H9 (cell line): ENCODE results near the gene SGO2. TPM values are rescaled to one million over a fixed set of nuclear protein-coding genes. Genes with fewer than 3 reads are reported as not detected.

ENCODE experiments used
- DNase-seq: peaks from one replicate; pipeline ENCODE4 v3.0.0-alpha.2; 2017
- H2AFZ ChIP-seq: one replicate; pipeline ENCODE4 v1.6.1; 2013; ENCODE audit warnings: mild to moderate bottlenecking, low read length, control low read depth, moderate library complexity
- H2AK5ac ChIP-seq: 2 replicates; pipeline ENCODE4 v1.6.1; 2013; ENCODE audit warnings: low read length, control low read depth, mixed read lengths; ENCODE audit not compliant: insufficient read length
- H2BK120ac ChIP-seq: one replicate; pipeline ENCODE4 v1.6.1; 2013; ENCODE audit warnings: low read depth, mild to moderate bottlenecking, low read length, control low read depth, inconsistent platforms; ENCODE audit not compliant: poor library complexity, severe bottlenecking
- H2BK12ac ChIP-seq: 2 replicates; pipeline ENCODE4 v1.6.1; 2013; ENCODE audit warnings: low read length, control low read depth, mixed read lengths, low read depth; ENCODE audit not compliant: insufficient read length
- H2BK15ac ChIP-seq: 2 replicates; pipeline ENCODE4 v1.6.1; 2013; ENCODE audit warnings: low read depth, low read length, control low read depth
- H2BK20ac ChIP-seq: one replicate; pipeline ENCODE4 v1.6.1; 2013; ENCODE audit warnings: low read depth, mild to moderate bottlenecking, low read length, control low read depth, inconsistent platforms; ENCODE audit not compliant: poor library complexity, severe bottlenecking
- H2BK5ac ChIP-seq: 2 replicates; pipeline ENCODE4 v1.6.1; 2013; ENCODE audit warnings: low read length, control low read depth, mixed read lengths; ENCODE audit not compliant: insufficient read length
- H3K14ac ChIP-seq: 2 replicates; pipeline ENCODE4 v1.6.1; 2013; ENCODE audit warnings: low read length, control low read depth; ENCODE audit not compliant: insufficient read depth
- H3K18ac ChIP-seq: 2 replicates; pipeline ENCODE4 v1.6.1; 2013; ENCODE audit warnings: low read depth, mild to moderate bottlenecking, mixed read lengths, low read length, control low read depth; ENCODE audit not compliant: insufficient read length
- H3K23ac ChIP-seq: 2 replicates; pipeline ENCODE4 v1.6.1; 2013; ENCODE audit warnings: low read length, control low read depth, mixed read lengths, low read depth; ENCODE audit not compliant: insufficient read length
- H3K23me2 ChIP-seq: 2 replicates; pipeline ENCODE4 v1.6.1; 2013; ENCODE audit warnings: low read depth, mild to moderate bottlenecking, mixed read lengths, low read length, control low read depth; ENCODE audit not compliant: insufficient read length, poor library complexity, severe bottlenecking
- H3K27ac ChIP-seq: 2 replicates; pipeline ENCODE4 v1.5.1; 2013; ENCODE audit warnings: low read length, control low read depth, mixed read lengths, low read depth; ENCODE audit not compliant: insufficient read length
- H3K27me3 ChIP-seq: 2 replicates; pipeline ENCODE4 v1.6.1; 2013; ENCODE audit warnings: low read length, control low read depth, inconsistent platforms; ENCODE audit not compliant: insufficient read depth
- H3K4ac ChIP-seq: 2 replicates; pipeline ENCODE4 v1.6.1; 2013; ENCODE audit warnings: low read depth, mild to moderate bottlenecking, control low read depth, inconsistent platforms, low read length, moderate library complexity
- H3K4me1 ChIP-seq: 2 replicates; pipeline ENCODE4 v1.6.1; 2013; ENCODE audit warnings: low read length, control low read depth, inconsistent platforms; ENCODE audit not compliant: insufficient read depth
- H3K4me2 ChIP-seq: 2 replicates; pipeline ENCODE4 v1.6.1; 2013; ENCODE audit warnings: low read length, control low read depth, mixed read lengths; ENCODE audit not compliant: insufficient read length, insufficient read depth
- H3K56ac ChIP-seq: 2 replicates; pipeline ENCODE4 v1.6.1; 2013; ENCODE audit warnings: low read depth, mild to moderate bottlenecking, mixed read lengths, low read length, control low read depth; ENCODE audit not compliant: insufficient read length
- H3K79me1 ChIP-seq: 2 replicates; pipeline ENCODE4 v1.6.1; 2013; ENCODE audit warnings: low read depth, mild to moderate bottlenecking, moderate library complexity, low read length, control low read depth, inconsistent platforms; ENCODE audit not compliant: insufficient read depth, poor library complexity, severe bottlenecking
- H3K79me2 ChIP-seq: 2 replicates; pipeline ENCODE4 v1.6.1; 2013; ENCODE audit warnings: low read length, control low read depth, inconsistent platforms; ENCODE audit not compliant: insufficient read depth
- H3K9ac ChIP-seq: 2 replicates; pipeline ENCODE4 v1.6.1; 2013; ENCODE audit warnings: low read length, control low read depth, mixed read lengths; ENCODE audit not compliant: insufficient read length; ENCODE audit errors: extremely low read depth
- H3K9me3 ChIP-seq: one replicate; pipeline ENCODE4 v1.6.1; 2013; ENCODE audit warnings: low read depth, low read length, inconsistent platforms; ENCODE audit not compliant: control insufficient read depth
- H3T11ph ChIP-seq: one replicate; pipeline ENCODE4 v1.6.1; 2013; ENCODE audit warnings: mild to moderate bottlenecking, low read length, control low read depth, inconsistent platforms
- H4K20me1 ChIP-seq: one replicate; pipeline ENCODE4 v1.6.1; 2013; ENCODE audit not compliant: control insufficient read depth, insufficient read length, insufficient read depth
- H4K5ac ChIP-seq: 2 replicates; pipeline ENCODE4 v1.6.1; 2013; ENCODE audit warnings: low read depth, mild to moderate bottlenecking, mixed read lengths, low read length, control low read depth; ENCODE audit not compliant: insufficient read length
- H4K8ac ChIP-seq: replicated peaks from 2 replicates; pipeline ENCODE4 v1.6.1; 2013; ENCODE audit warnings: low read length, control low read depth, mixed read lengths, low read depth; ENCODE audit not compliant: insufficient read length
- H4K91ac ChIP-seq: 2 replicates; pipeline ENCODE4 v1.6.1; 2013; ENCODE audit warnings: low read depth, mild to moderate bottlenecking, moderate library complexity, mixed read lengths, low read length, control low read depth; ENCODE audit not compliant: insufficient read length
- H3K27ac Mint-ChIP-seq, 3 experiments: 2 replicates in 2 of 3; 3 replicates in 1 of 3; pipeline ENCODE4 v1.8.0; 2020 to 2021; ENCODE audit warnings: mixed read lengths in 3 of 3, mild to moderate bottlenecking in 1 of 3, moderate library complexity in 1 of 3
- H3K27me3 Mint-ChIP-seq: 2 replicates; pipeline ENCODE4 v1.8.0; 2021; ENCODE audit warnings: low read depth, mild to moderate bottlenecking, moderate library complexity, mixed read lengths
- H3K36me3 Mint-ChIP-seq, 3 experiments: 2 replicates in 2 of 3; 3 replicates in 1 of 3; pipeline ENCODE4 v1.8.0; 2020 to 2021; ENCODE audit warnings: low read depth in 3 of 3, mixed read lengths in 3 of 3; ENCODE audit not compliant: insufficient read depth in 1 of 3
- H3K4me1 Mint-ChIP-seq, 2 experiments: 2 replicates each; pipeline ENCODE4 v1.8.0; 2020; ENCODE audit warnings: mixed read lengths in 2 of 2
- H3K4me3 Mint-ChIP-seq, 2 experiments: 2 replicates in 1 of 2; 3 replicates in 1 of 2; pipeline ENCODE4 v1.8.0; 2020 to 2021; ENCODE audit warnings: mild to moderate bottlenecking in 2 of 2, mixed read lengths in 2 of 2, moderate library complexity in 1 of 2
- H3K9me3 Mint-ChIP-seq, 2 experiments: 2 replicates in 1 of 2; 3 replicates in 1 of 2; pipeline ENCODE4 v1.8.0; 2020; ENCODE audit warnings: mild to moderate bottlenecking in 2 of 2, mixed read lengths in 2 of 2, moderate library complexity in 1 of 2
- total RNA-seq: library from RNA; stranded (reverse); gene quantifications from 2 replicates; pipeline ENCODE4 v1.2.1, GENCODE V29; 2021
- TF ChIP-seq, protein P1 (sequence below): fragments of 200-600 bp; sonication (generic); conservative IDR thresholded peaks from 3 replicates; pipeline ENCODE4 v1.8.0; 2021; ENCODE audit warnings: antibody characterized with exemption, mild to moderate bottlenecking

Gene SGO2
- total RNA-seq, 1 experiment from 2014 or later = 25.6 TPM

DNA sequence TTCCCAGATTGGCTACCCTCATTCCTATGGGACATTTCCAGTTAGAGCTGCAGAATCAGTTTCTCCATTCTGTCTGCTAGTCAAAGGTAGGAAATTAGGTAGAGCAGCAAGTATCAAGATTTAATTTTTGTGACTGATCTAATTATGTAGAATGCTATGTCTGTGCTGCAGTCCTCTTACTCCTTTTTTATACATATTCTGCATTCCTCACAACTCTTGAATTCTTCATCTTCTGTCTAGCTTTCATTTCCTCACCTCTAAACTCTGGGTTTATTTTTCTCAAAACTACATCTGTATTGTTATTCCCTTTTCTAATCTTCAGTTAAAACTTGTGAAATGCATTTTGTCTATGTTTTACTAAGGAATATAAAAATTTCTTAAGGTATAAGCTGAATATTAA, 8.6 kb downstream of the SGO2 start:
- no peak overlapping the region for H4K5ac ChIP-seq
- no peak overlapping the region for H3K18ac ChIP-seq
- Mint-ChIP-seq H3K36me3 (peaks cover 2 to 10% (median 7%) of the 10 kb centered on the region in 3 experiments; a peak in 6 of 7 replicates), H3K9me3 (no peaks in the 10 kb centered on the region), H3K4me1 (no peaks in the 10 kb centered on the region), H3K27me3 (no peaks in the 10 kb centered on the region), H3K4me3 (no peak overlapping the region), H3K27ac (no peak overlapping the region)
- H2BK12ac ChIP-seq = no peak overlapping the region
- no peak overlapping the region for H3K56ac ChIP-seq
- H3K79me1 ChIP-seq = peaks cover 2% of the 10 kb centered on the region
- no peaks in the 10 kb centered on the region for H3K23me2 ChIP-seq
- H3K9me3 ChIP-seq = no peaks in the 10 kb centered on the region
- H3K4ac ChIP-seq = no peak overlapping the region
- H2AFZ ChIP-seq = no peak overlapping the region
- no peak overlapping the region for H2BK15ac ChIP-seq
- H3K27me3 ChIP-seq = no peaks in the 10 kb centered on the region
- no peaks in the 10 kb centered on the region for H3K4me1 ChIP-seq
- H3K4me2 ChIP-seq = no peak overlapping the region
- H3T11ph ChIP-seq = no peak overlapping the region
- peaks cover 7% of the 10 kb centered on the region; the same call in 1 of the 2 replicates for H3K79me2 ChIP-seq
- H4K8ac ChIP-seq = no peak overlapping the region
- no peak overlapping the region for H3K14ac ChIP-seq
- H2BK5ac ChIP-seq = no peak overlapping the region
- no peak overlapping the region for H2BK120ac ChIP-seq
- no peak overlapping the region for H3K27ac ChIP-seq
- H4K91ac ChIP-seq = no peak overlapping the region
- DNase-seq = no peak
- H2BK20ac ChIP-seq = no peak overlapping the region
- no peak overlapping the region for H3K9ac ChIP-seq
- no peaks in the 10 kb centered on the region for H4K20me1 ChIP-seq
- H2AK5ac ChIP-seq = no peak overlapping the region
- TF ChIP-seq, protein P1, sequence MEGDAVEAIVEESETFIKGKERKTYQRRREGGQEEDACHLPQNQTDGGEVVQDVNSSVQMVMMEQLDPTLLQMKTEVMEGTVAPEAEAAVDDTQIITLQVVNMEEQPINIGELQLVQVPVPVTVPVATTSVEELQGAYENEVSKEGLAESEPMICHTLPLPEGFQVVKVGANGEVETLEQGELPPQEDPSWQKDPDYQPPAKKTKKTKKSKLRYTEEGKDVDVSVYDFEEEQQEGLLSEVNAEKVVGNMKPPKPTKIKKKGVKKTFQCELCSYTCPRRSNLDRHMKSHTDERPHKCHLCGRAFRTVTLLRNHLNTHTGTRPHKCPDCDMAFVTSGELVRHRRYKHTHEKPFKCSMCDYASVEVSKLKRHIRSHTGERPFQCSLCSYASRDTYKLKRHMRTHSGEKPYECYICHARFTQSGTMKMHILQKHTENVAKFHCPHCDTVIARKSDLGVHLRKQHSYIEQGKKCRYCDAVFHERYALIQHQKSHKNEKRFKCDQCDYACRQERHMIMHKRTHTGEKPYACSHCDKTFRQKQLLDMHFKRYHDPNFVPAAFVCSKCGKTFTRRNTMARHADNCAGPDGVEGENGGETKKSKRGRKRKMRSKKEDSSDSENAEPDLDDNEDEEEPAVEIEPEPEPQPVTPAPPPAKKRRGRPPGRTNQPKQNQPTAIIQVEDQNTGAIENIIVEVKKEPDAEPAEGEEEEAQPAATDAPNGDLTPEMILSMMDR = no peak
- H3K23ac ChIP-seq = no peak overlapping the region
